Activated CD4-positive, alpha-beta T cell treated with anti-CD3 and anti-CD28 coated beads, Interleukin-2, amount 50 U/mL, for 16 hours (primary cell): ENCODE data around the gene OR4K15.
"Not testable (repeated sequence)": the region's sequence is repeated elsewhere in the genome, so short reads cannot be mapped to it uniquely, and the experiment has no call there.

Experiments used
- DNase-seq: peaks from one replicate; pipeline ENCODE4 v3.0.0-alpha.2; 2020

OR4K15 gene

GRCh38 chr14:19975291-19975690, at the start of gene OR4K15:
OR4K15 (plus strand) TSS chr14:19975591; CDS start chr14:19975591, 0 bp downstream.
- DNase-seq = no peak

GRCh38 chr14:19930617-19931016, 44.8 kb upstream of the OR4K15 start, which contains the start of gene OR4K1:
OR4K1 (plus strand) TSS chr14:19930917; CDS start chr14:19935667, 4,750 bp downstream.
- DNase-seq = no peak

DNA sequence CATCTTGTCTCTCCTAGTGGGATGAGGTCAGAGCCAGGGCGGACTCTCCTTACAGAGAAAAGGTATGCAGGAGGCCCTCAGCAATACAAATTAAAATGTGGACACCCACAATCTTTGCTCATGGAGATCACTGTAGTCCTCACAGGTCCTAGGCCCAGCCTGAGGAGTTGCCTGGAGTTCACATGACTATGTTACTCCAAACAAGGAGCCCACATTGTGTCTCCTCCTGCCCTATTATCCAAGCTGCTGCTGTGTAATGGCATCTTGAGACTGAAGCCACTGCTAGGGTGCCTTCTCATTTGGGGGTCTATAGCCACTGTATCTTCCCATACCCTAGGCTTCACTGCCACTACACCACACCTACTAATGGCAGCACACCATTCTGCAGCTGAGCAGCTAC, 33.7 kb upstream of the OR4K15 start:
- DNase-seq = no peak

- DNase-seq = no peak
Observed at GRCh38 chr14:19947413-19948090, 27.8 kb upstream of the OR4K15 start.

- DNase-seq = no peak
Observed at GRCh38 chr14:19949218-19949617, 26.2 kb upstream of the OR4K15 start.

DNA sequence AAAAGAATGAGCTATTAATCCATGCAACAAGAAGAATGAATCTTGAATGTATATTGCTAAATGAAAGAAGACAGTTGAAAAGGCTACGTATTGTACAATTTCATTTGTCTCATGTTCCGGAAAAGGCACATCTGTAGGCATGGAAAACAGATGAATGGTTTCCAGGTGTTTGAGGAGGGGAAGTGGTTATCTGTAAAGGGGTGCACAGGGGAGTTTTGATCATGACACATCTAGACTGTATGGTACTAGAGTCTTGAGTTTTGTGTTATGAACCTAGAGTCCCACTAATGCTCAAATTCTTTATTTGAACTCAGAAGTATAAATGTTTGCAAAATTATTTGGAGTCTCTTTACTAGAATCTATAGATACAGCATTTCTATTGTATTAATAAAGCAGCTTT, 5.7 kb upstream of the OR4K15 start:
- DNase-seq = not testable (repeated sequence)

GRCh38 chr14:19974844-19975243, 547 bp upstream of the OR4K15 start:
- peak; percentile 3 for DNase-seq

DNA sequence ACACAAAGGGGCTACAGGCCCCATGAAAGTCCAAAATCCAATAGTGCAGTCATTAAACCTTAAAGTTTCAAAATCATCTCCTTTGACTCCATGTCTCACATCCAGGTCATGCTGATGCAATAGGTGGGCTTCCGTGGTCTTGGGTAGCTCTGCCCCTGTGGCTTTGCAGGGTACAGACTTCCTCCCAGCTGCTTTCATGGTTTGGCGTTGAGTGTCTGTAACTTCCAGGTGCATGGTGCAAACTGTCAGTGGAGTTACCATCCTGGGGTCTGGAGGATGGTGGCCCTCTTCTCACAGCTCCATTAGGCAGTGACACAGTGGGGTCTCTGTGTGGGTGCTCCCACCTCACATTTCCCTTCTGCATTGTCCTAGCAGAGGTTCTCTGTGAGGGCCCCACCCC, 18.0 kb downstream of the OR4K15 start:
- no peak for DNase-seq

DNA sequence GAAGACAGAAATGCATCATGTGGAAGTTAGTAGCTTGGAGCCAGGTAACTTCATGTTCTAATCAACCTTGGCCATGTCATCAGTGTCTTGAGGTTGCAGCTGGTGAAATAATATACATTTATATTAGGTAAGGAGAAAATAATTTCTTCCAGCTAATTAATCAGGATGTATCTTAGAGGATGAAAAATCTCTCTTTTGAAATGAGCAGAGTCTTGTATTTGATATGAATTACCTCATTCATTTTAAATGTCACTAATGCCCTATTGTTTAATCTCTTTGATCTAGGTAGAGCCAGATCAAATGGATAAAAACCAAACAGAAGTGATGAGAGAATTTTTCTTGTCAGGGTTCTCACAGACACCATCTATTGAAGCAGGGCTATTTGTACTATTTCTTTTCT, 26.5 kb downstream of the OR4K15 start, which contains the start of gene OR4Q2:
OR4Q2 (plus strand) TSS at position 301 of the 400 bp plus-strand sequence.
- no peak for DNase-seq

GRCh38 chr14:20002319-20002718, 26.9 kb downstream of the OR4K15 start:
- no peak for DNase-seq

GRCh38 chr14:20008156-20008555, 32.8 kb downstream of the OR4K15 start:
- DNase-seq = no peak

- no peak for DNase-seq
Observed at GRCh38 chr14:20019257-20019865, 44.0 kb downstream of the OR4K15 start, which contains the start of gene OR4K14. OR4K14 (minus strand) TSS chr14:20019307; CDS start chr14:20015193, 4,114 bp downstream.
